Uterus (tissue), 4 donors: Measurements from ENCODE around the gene PDK2. TPM values are rescaled to one million over a fixed set of nuclear protein-coding genes. Genes with fewer than 3 reads are reported as not detected.

Source experiments
- DNase-seq, 2 donors: peaks; one replicate each; pipeline ENCODE4 v3.0.0-alpha.2; 2019 to 2020
- H3K27ac ChIP-seq, 2 donors: fragments of 200-600 bp; sonication (generic); 1 replicate in 1 of 2; 2 replicates in 1 of 2; pipeline ENCODE4 v1.5.1; 2016 to 2018
- H3K27me3 ChIP-seq, 2 donors: fragments of 200-600 bp; sonication (generic); one replicate each; pipeline ENCODE4 v1.5.1; 2018 to 2019; ENCODE audit warnings: control low read depth in 1 of 2
- H3K36me3 ChIP-seq, 2 donors: fragments of 200-600 bp; sonication (generic); one replicate each; pipeline ENCODE4 v1.5.1; 2019; ENCODE audit warnings: control low read depth in 1 of 2
- H3K4me1 ChIP-seq, 2 donors: fragments of 200-600 bp; sonication (generic); one replicate each; pipeline ENCODE4 v1.5.1; 2018 to 2019; ENCODE audit warnings: control low read depth in 1 of 2
- H3K4me3 ChIP-seq, 2 donors: fragments of 200-600 bp; sonication (generic); 1 replicate in 1 of 2; 2 replicates in 1 of 2; pipeline ENCODE4 v1.5.1; 2018 to 2019; ENCODE audit warnings: mild to moderate bottlenecking in 1 of 2
- H3K9me3 ChIP-seq, 2 donors: fragments of 200-600 bp; sonication (generic); one replicate each; pipeline ENCODE4 v1.5.1; 2019; ENCODE audit warnings: control low read depth in 1 of 2
- CTCF ChIP-seq, 4 experiments: fragments of 200-600 bp in 2 of 4; fragments of 450-650 bp in 2 of 4; sonication (generic) in 2 of 4; IDR thresholded peaks; one replicate each; pipeline ENCODE4 v1.5.1; 2016 to 2019; ENCODE audit warnings: antibody characterized with exemption in 4 of 4, mild to moderate bottlenecking in 2 of 4, moderate library complexity in 1 of 4
- POLR2A ChIP-seq, 2 donors: fragments of 450-650 bp; IDR thresholded peaks; one replicate each; pipeline ENCODE4 v1.6.1; 2016; ENCODE audit warnings: antibody characterized with exemption in 2 of 2, mild to moderate bottlenecking in 1 of 2, moderate library complexity in 1 of 2
- intact Hi-C: fragments of 100-400 bp; cut with DNase I; formaldehyde crosslinking; loops from one replicate; pipeline ENCODE4 v1.15.1; 2023; ENCODE audit warnings: low total_unique reads
- total RNA-seq, 4 donors: library from RNA; depleted of rRNA in 3 of 4; stranded (reverse); fragments of >200 nt in 3 of 4; gene quantifications; one replicate each; pipeline versions ENCODE4 v1.1.0 to v1.2.4, GENCODE V29; 2014 to 2023
- donor health status: DM: yes; HTN: yes; CAD: no.

Gene PDK2
- total RNA-seq, 4 donors from 2014 or later = 12.9 to 62.6 (median 32.4) TPM

DNA sequence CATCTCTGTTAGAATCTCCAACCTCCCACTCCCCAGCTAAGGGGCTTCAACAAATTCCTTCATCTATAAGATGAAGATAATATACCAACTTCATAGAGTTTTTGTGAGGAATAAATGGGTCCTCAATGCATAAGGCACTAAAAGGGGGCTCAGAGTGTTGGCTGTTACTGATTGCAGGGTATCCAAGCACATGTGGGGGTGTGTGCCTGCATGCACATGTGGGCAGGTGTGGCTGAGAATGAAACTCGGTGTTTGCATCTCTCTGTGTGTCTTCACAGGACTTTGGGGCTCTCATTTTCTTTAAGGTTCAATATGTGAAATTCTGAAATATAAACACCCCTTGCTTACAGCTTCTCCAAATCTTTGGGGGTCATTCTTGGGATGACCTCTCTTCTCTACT is 59.5 kb downstream of the PDK2 start:
- TF ChIP-seq POLR2A (IDR thresholded peaks at IDR 0.05) = no peak
- no peak for TF ChIP-seq CTCF (IDR thresholded peaks at IDR 0.05)
- Histone ChIP-seq H3K4me3 (no peak overlapping the region), H3K36me3 (no peaks in the 10 kb centered on the region), H3K9me3 (no peaks in the 10 kb centered on the region), H3K4me1 (peaks cover 0 to 6% of the 10 kb centered on the region in 2 donors), H3K27ac (peak overlapping the region; percentile 93 to 94), H3K27me3 (no peaks in the 10 kb centered on the region)
- intact Hi-C loops = no loop called here
- no peak for DNase-seq

DNA sequence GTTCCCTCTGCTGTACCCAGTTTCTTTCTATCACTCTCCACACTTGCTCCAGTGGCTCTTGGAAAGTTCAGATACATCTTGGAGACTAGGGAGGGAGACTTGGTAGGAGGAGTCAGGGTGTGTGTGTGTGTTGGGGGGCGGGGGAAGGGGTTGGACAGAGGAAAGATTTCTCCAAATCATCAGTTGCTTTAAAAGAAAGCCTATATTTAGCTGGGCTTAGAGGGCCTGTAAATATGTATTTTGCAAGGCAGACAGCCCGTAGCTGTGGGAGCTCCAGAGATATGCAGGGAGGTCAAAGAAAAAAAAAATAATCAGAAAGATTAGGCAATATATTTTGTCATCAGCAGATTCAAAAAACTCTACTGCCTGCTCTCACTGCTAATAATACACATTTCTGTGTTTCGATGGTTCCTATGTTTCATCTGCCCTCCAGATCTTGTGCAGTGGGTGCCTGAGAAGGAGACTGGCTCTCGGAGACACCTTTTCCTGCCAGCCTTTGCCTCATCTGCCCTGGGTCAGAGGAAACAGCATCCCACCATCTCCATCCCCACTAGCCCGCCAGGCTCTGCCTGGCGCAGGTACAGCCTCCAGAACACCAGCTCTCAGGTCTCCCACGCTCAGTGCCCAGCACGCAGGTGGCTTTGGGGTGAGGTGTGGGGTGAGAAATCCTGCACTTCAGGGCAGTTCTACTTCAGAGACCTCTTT is 60.1 kb downstream of the PDK2 start:
- Histone ChIP-seq H3K36me3 (no peaks in the 10 kb centered on the region), H3K4me3 (no peak overlapping the region), H3K9me3 (no peaks in the 10 kb centered on the region), H3K27ac (peak overlapping the region; percentile 93 to 94), H3K27me3 (no peaks in the 10 kb centered on the region), H3K4me1 (peaks cover 0 to 6% of the 10 kb centered on the region in 2 donors)
- DNase-seq = peak in 1 of 2 donors; percentile 70
- intact Hi-C loops = no loop called here
- TF ChIP-seq CTCF (IDR thresholded peaks at IDR 0.05) (peak in 1 of 4 experiments; percentile 4), POLR2A (IDR thresholded peaks at IDR 0.05) (no peak)

DNA sequence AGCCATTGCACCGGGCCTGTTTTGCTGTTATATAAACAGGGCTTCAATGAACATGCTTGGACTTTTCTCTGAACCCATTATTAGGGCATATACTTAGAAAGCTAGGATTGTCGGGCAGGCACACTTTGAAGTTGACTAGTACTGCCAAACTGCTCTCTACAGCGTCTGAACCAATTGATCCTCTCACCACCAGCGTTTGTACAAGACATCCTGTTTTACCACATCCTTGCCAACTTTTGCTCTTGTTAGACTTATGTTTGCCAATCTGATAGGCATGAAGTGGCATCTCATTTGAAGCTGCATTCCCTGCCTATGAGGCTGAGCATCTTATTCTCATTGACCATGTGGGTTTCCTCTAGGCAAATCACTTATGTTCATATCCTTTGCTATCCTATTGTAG is 62.7 kb downstream of the PDK2 start:
- TF ChIP-seq CTCF (IDR thresholded peaks at IDR 0.05) (no peak), POLR2A (IDR thresholded peaks at IDR 0.05) (no peak)
- no peaks in the 10 kb centered on the region for H3K9me3 ChIP-seq
- no peak overlapping the region for H3K27ac ChIP-seq
- no peaks in the 10 kb centered on the region for H3K27me3 ChIP-seq
- peaks cover 0 to 6% of the 10 kb centered on the region in 2 donors for H3K4me1 ChIP-seq
- no peak overlapping the region for H3K4me3 ChIP-seq
- no peak for DNase-seq
- H3K36me3 ChIP-seq = no peaks in the 10 kb centered on the region
- intact Hi-C loops = no loop called here

DNA sequence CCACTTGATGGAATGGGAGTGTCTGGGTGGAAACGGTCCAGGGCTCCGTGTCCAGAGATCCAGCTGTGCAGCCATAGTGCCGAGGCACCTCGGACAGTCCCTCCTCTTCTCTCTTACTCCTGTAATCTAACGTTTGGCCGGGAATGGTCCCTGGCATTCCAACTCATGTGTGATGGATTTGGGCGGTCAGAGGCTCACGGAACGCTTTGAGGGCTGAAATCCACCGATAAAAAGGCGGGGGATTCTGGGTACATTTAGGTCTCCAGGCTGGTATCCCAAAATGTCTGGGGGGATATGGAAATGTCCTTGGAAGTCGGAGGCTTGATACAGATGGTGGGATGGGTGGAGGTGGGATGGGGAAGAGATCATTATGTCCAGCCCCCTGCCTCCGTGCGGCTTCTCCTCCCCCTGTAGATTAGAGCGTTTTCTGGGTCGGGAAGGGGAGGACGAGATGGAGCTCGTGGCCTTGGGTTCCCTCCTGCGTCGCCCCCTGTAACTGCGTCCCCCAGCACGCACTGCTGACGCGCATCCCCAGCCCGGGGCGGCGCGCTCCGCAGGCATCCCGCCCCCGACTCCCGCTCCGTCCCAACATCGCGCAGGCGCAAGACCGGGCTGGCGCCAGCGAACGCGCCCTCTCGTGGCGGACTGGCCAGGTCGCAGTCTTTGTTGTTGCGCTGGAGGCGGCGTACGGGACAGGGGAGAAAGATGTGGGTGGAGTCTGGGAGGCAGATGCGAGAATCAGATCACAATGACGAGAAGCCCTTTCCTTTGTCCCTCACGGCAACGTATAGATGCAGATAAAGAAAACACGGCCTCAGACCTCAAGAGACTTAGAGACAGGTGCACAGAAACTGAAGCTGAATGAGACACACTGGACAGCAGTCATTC is 66.1 kb downstream of the PDK2 start:
- peak overlapping the region; percentile 50 for H3K4me3 ChIP-seq
- no peaks in the 10 kb centered on the region for H3K36me3 ChIP-seq
- peak overlapping the region; percentile 83 to 90 for H3K27ac ChIP-seq
- no peaks in the 10 kb centered on the region for H3K4me1 ChIP-seq
- intact Hi-C loops = no loop called here
- no peaks in the 10 kb centered on the region for H3K9me3 ChIP-seq
- TF ChIP-seq CTCF (IDR thresholded peaks at IDR 0.05) (peak; percentile 93 to 99 (median 96)), POLR2A (IDR thresholded peaks at IDR 0.05) (peak; percentile 65 to 74)
- DNase-seq = peak; percentile 91 to 96
- H3K27me3 ChIP-seq = no peaks in the 10 kb centered on the region

Other genes with a start within 250 kb of the PDK2 start
- gene TAC4, start 247.3 kb upstream of the PDK2 start, total RNA-seq = 1 to 10 TPM in 1 of 4 donors, not detected in 3; 1.3 TPM
- gene DLX4, start 126.2 kb upstream of the PDK2 start, total RNA-seq = not detected
- under 1 TPM in 1 of 4 donors, not detected in 3; 0.28 TPM for gene DLX3, start 100.1 kb upstream of the PDK2 start, total RNA-seq
- 10 to 100 TPM; 14.3 to 73.1 (median 33.4) TPM for gene ITGA3, start 39.2 kb upstream of the PDK2 start, total RNA-seq
- gene SAMD14, start 34.8 kb downstream of the PDK2 start, total RNA-seq = 10 to 100 TPM in 1 of 4 donors, 1 to 10 TPM in 2, not detected in 1; 2.3 to 11.3 (median 6.2) TPM
- 10 to 100 TPM in 3 of 4 donors, 1 to 10 TPM in 1; 9.2 to 65.3 (median 20.6) TPM for gene PPP1R9B, start 55.3 kb downstream of the PDK2 start, total RNA-seq
- gene SGCA, start 70.7 kb downstream of the PDK2 start, total RNA-seq = 100 to 1,000 TPM in 1 of 4 donors, 10 to 100 TPM in 1, under 1 TPM in 1, not detected in 1; 0.90 to 119 (median 19.6) TPM
- 1,000 to 10,000 TPM in 1 of 4 donors, 100 to 1,000 TPM in 2, 10 to 100 TPM in 1; 59.4 to 4,880 (median 491) TPM for gene COL1A1, start 106.3 kb downstream of the PDK2 start, total RNA-seq
- under 1 TPM in 2 of 4 donors, not detected in 2; 0.07 to 0.91 TPM for gene TMEM92, start 179.1 kb downstream of the PDK2 start, total RNA-seq